H1 (cell line): Measurements from ENCODE around the gene WFDC12. TPM values are rescaled to one million over a fixed set of nuclear protein-coding genes. Genes with fewer than 3 reads are reported as not detected.

ENCODE experiments used
- ASH2L ChIP-seq: fragments of 200-600, 300-600 bp; sonication (generic); IDR thresholded peaks from one replicate; pipeline ENCODE4 v1.7.1; 2017; ENCODE audit warnings: low read length
- RXRA ChIP-seq: IDR thresholded peaks from 2 replicates; pipeline ENCODE4 v1.6.1; 2011; ENCODE audit warnings: low read depth, mild to moderate bottlenecking, low read length, moderate library complexity; ENCODE audit not compliant: insufficient read depth
- SIN3A ChIP-seq, 2 experiments: IDR thresholded peaks in 1 of 2; conservative IDR thresholded peaks in 1 of 2; 2 replicates each; pipeline ENCODE4 v1.6.1; 2011 to 2012; ENCODE audit warnings: low read length in 2 of 2, improper control_type of control experiment in 1 of 2, low read depth in 1 of 2, mild to moderate bottlenecking in 1 of 2
- polyA plus RNA-seq, 7 experiments: library from polyadenylated mRNA; depleted of rRNA in 3 of 7; stranded (reverse) in 5 of 7; unstranded in 2 of 7; fragments of >200 nt in 5 of 7; fragments of 200-250 nt in 2 of 7; gene quantifications; 1 replicate in 5 of 7; 2 replicates in 1 of 7; 4 replicates in 1 of 7; pipeline versions ENCODE4 v1.2.1 to v1.2.3, GENCODE V29; 2011 to 2013; ENCODE audit warnings: missing spikeins in 2 of 7, mixed read lengths in 2 of 7
- total RNA-seq: library from RNA; stranded (reverse); fragmentation: NEBNext Ultra II Directional; extraction: Animal tissue kit (Norgen Biotek cat#: 25700); gene quantifications from 2 replicates; pipeline ENCODE4 v1.2.1, GENCODE V29; 2021

Gene WFDC12
- total and polyA plus RNA-seq, 2 of the 8 experiments (the other 6 are each of a cell fraction or from before 2014, with no cell fraction given) = not detected

- TF ChIP-seq ASH2L = peak; percentile 43
- no peak for TF ChIP-seq RXRA
- peak in 1 of 2 experiments; percentile 33; a peak in 1 of 4 replicates for TF ChIP-seq SIN3A (conservative IDR thresholded peaks at IDR 0.05 in 1 of 2, IDR thresholded peaks at IDR 0.05 in 1 of 2; ENCODE audit: low read depth in 1 of 2, low read length in 2 of 2)
Observed at GRCh38 chr20:45111799-45112471, 12.3 kb downstream of the WFDC12 start (continued).
